HG03196 (cell line): ENCODE measurements around the gene ARHGEF28.

Source experiments
- ATAC-seq: cut with Tn5 transposase; IDR thresholded peaks from one replicate; pipeline ENCODE4 v1.9.1; 2021; ENCODE audit not compliant: unreplicated experiment

ARHGEF28 gene

GRCh38 chr5:73619606-73620333 lies 6.2 kb upstream of the ARHGEF28 start:
- no peak for ATAC-seq

- ATAC-seq: no peak
Observed at GRCh38 chr5:73620334-73620687, 5.7 kb upstream of the ARHGEF28 start.

GRCh38 chr5:73623060-73623459 lies 2.9 kb upstream of the ARHGEF28 start:
- ATAC-seq: no peak

GRCh38 chr5:73623901-73624404 lies 2.0 kb upstream of the ARHGEF28 start:
- ATAC-seq: no peak

GRCh38 chr5:73624888-73625287 lies 1.1 kb upstream of the ARHGEF28 start:
- no peak for ATAC-seq

- no peak for ATAC-seq
Observed at GRCh38 chr5:73625372-73625943, 538 bp upstream of the ARHGEF28 start.

GRCh38 chr5:73626814-73627313 lies 868 bp downstream of the ARHGEF28 start:
- no peak for ATAC-seq

GRCh38 chr5:73629456-73629855 lies 3.5 kb downstream of the ARHGEF28 start:
- ATAC-seq: no peak

GRCh38 chr5:73630765-73631164 lies 4.8 kb downstream of the ARHGEF28 start:
- ATAC-seq: no peak

- no peak for ATAC-seq
Observed at GRCh38 chr5:73631500-73631899, 5.5 kb downstream of the ARHGEF28 start.

GRCh38 chr5:73633060-73633459 lies 7.1 kb downstream of the ARHGEF28 start:
- ATAC-seq: no peak

GRCh38 chr5:73636408-73636807 lies 10.4 kb downstream of the ARHGEF28 start:
- ATAC-seq: no peak

GRCh38 chr5:73637565-73637964 lies 11.6 kb downstream of the ARHGEF28 start:
- ATAC-seq: no peak

GRCh38 chr5:73638344-73639095 lies 12.5 kb downstream of the ARHGEF28 start:
- ATAC-seq: no peak

GRCh38 chr5:73640861-73641320 lies 14.9 kb downstream of the ARHGEF28 start:
- no peak for ATAC-seq

- ATAC-seq: no peak
Observed at GRCh38 chr5:73641811-73642210, 15.8 kb downstream of the ARHGEF28 start.

GRCh38 chr5:73642344-73642743 lies 16.3 kb downstream of the ARHGEF28 start:
- no peak for ATAC-seq

- no peak for ATAC-seq
Observed at GRCh38 chr5:73644385-73644963, 18.5 kb downstream of the ARHGEF28 start.

- no peak for ATAC-seq
Observed at GRCh38 chr5:73647721-73648120, 21.7 kb downstream of the ARHGEF28 start.

- ATAC-seq: no peak
Observed at GRCh38 chr5:73648515-73648914, 22.5 kb downstream of the ARHGEF28 start.

- ATAC-seq: no peak
Observed at GRCh38 chr5:73649926-73650325, 23.9 kb downstream of the ARHGEF28 start.
